Measurements from ENCODE around the gene CELF2. TPM values are rescaled to one million over a fixed set of nuclear protein-coding genes. Genes with fewer than 3 reads are reported as not detected.

The CELF2 gene
- total RNA-seq, 3 donors from 2014 or later: 40.0 to 178 (median 45.6) TPM

DNA sequence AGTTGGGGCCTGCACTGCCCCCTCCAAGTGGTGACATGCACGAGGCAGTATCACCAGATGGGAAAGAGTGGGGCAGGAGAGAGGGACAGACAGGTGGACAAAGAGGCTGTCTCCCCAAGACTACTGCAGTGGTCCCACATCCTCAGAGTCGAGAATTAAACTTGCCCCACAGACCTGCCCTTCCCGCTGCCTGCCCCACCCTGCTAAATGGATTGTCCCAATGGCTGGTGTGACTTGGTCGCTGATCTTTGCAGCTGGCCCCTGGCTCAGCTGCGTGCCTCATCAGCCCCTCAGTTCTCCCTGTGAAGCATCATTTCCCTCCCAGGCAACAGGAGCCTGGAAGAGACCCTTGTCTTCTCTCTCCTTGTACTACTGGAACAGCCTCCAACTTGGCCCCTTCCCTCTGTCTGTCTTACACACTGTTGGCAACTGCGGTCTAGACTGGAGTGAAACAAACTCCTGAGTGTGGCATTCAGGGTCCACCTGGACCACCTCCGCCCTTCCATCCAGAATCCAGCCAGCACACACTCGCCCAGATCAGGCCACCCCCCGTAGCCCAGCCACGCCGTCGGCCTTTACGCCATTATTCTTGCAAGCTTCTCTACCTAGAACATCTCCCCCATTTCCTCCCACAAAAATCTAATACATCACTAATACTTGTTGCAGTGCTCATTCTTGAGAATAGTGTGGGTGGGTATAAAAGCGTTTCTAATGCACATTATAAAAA, 275.1 kb downstream of the CELF2 start:
- no peak overlapping the region for H3K27ac ChIP-seq
- DNase-seq (ENCODE audit: low spot score in 2 of 2): no peak

GRCh38 chr10:11293332-11293731, 275.7 kb downstream of the CELF2 start:
- Histone ChIP-seq H3K4me3 (no peak overlapping the region), H3K27ac (no peak overlapping the region), H3K4me1 (no peaks in the 10 kb centered on the region), H3K9me3 (no peaks in the 10 kb centered on the region), H3K27me3 (no peaks in the 10 kb centered on the region), H3K36me3 (no peaks in the 10 kb centered on the region)
- TF ChIP-seq, protein P1, sequence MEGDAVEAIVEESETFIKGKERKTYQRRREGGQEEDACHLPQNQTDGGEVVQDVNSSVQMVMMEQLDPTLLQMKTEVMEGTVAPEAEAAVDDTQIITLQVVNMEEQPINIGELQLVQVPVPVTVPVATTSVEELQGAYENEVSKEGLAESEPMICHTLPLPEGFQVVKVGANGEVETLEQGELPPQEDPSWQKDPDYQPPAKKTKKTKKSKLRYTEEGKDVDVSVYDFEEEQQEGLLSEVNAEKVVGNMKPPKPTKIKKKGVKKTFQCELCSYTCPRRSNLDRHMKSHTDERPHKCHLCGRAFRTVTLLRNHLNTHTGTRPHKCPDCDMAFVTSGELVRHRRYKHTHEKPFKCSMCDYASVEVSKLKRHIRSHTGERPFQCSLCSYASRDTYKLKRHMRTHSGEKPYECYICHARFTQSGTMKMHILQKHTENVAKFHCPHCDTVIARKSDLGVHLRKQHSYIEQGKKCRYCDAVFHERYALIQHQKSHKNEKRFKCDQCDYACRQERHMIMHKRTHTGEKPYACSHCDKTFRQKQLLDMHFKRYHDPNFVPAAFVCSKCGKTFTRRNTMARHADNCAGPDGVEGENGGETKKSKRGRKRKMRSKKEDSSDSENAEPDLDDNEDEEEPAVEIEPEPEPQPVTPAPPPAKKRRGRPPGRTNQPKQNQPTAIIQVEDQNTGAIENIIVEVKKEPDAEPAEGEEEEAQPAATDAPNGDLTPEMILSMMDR (IDR thresholded peaks at IDR 0.05): no peak
- TF ChIP-seq POLR2A (IDR thresholded peaks at IDR 0.05): no peak
- no peak for TF ChIP-seq POLR2AphosphoS5 (IDR thresholded peaks at IDR 0.05)
- intact Hi-C loops (cut with DNase I; ENCODE audit: low total_unique reads): loop anchor here (5.0 kb wide), 1 partner anchor 649 kb away; no protein-coding TSS in a partner anchor
- no peak for DNase-seq (ENCODE audit: low spot score in 2 of 2)

More for the DNA sequence above, 275.1 kb downstream of the CELF2 start:
- intact Hi-C loops (cut with DNase I; ENCODE audit: low total_unique reads): loop anchor here (5.0 kb wide), 1 partner anchor 650 kb away; no protein-coding TSS in a partner anchor
- TF ChIP-seq POLR2A (IDR thresholded peaks at IDR 0.05): no peak
- TF ChIP-seq, protein P1 (IDR thresholded peaks at IDR 0.05): no peak
- TF ChIP-seq POLR2AphosphoS5 (IDR thresholded peaks at IDR 0.05): no peak
- Histone ChIP-seq H3K4me3 (no peak overlapping the region), H3K36me3 (no peaks in the 10 kb centered on the region), H3K4me1 (no peaks in the 10 kb centered on the region), H3K27me3 (no peaks in the 10 kb centered on the region), H3K9me3 (no peaks in the 10 kb centered on the region)

DNA sequence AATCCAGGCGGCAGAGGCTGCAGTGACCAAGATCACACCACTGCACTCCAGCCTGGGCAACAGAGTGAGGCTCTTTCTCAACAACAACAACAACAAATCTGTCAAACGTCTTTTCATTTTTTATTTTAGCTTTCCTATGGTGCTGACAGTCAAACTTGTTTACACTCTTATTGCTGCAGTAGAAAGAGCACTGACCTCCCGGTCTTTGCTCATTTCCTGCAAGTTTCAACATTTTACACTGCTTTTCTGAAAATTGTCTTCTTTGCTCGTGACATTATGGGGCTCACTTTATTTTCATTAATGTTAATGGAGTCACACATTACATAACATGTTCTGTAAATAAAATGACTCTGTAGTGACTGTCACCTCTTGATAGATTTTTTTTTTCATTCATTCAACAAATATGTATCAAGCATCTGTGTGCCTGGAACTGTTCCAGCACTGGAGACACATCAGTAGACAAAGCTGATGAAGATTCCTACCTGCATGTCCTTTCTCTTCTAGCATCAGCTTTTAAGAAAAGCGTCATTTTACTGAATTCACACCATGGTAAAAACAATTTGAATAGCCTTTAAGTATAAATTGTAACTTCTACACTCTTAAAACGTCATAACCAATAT, 277.3 kb downstream of the CELF2 start:
- Histone ChIP-seq H3K9me3 (no peaks in the 10 kb centered on the region), H3K36me3 (no peaks in the 10 kb centered on the region), H3K27ac (no peak overlapping the region), H3K4me1 (no peaks in the 10 kb centered on the region), H3K4me3 (no peak overlapping the region), H3K27me3 (no peaks in the 10 kb centered on the region)
- intact Hi-C loops (cut with DNase I; ENCODE audit: low total_unique reads): loop anchor here (5.0 kb wide), 1 partner anchor 647 kb away; no protein-coding TSS in a partner anchor
- no peak for DNase-seq (ENCODE audit: low spot score in 2 of 2)
- no peak for TF ChIP-seq POLR2A (IDR thresholded peaks at IDR 0.05)
- TF ChIP-seq, protein P1 (IDR thresholded peaks at IDR 0.05): no peak
- TF ChIP-seq POLR2AphosphoS5 (IDR thresholded peaks at IDR 0.05): no peak

- no peak overlapping the region for H3K4me3 ChIP-seq
- no peaks in the 10 kb centered on the region for H3K27me3 ChIP-seq
- no peaks in the 10 kb centered on the region for H3K36me3 ChIP-seq
- TF ChIP-seq POLR2A (IDR thresholded peaks at IDR 0.05): no peak
- TF ChIP-seq, protein P1 (IDR thresholded peaks at IDR 0.05): no peak
- no peaks in the 10 kb centered on the region for H3K9me3 ChIP-seq
- intact Hi-C loops (cut with DNase I; ENCODE audit: low total_unique reads): no loop called here
- no peak for DNase-seq (ENCODE audit: low spot score in 2 of 2)
- no peak overlapping the region for H3K27ac ChIP-seq
- H3K4me1 ChIP-seq: no peaks in the 10 kb centered on the region
Observed at GRCh38 chr10:11295492-11295891, 277.8 kb downstream of the CELF2 start.

DNA sequence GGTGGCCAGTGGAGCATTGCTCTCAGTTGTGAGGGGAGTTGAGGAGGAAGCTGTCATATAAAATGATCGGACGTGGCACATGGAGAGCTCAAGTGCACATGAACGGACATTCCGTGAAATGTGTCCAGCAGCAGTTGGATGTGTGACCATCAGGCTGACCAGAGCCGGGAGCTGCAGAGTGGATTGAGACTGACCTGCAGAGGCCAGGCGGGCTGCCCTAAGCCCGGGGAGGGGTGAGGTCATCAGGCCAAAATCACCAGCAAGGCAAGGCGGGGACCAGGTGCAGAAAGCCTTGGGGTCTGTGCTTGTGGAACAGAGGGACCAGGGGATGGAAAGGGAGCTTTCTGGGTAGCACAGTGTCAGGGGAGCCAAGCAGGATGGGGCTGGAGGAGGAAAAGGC, 279.5 kb downstream of the CELF2 start:
- DNase-seq (ENCODE audit: low spot score in 2 of 2): no peak
- H3K4me3 ChIP-seq: no peak overlapping the region
- no peaks in the 10 kb centered on the region for H3K27me3 ChIP-seq
- intact Hi-C loops (cut with DNase I; ENCODE audit: low total_unique reads): no loop called here
- H3K36me3 ChIP-seq: no peaks in the 10 kb centered on the region
- H3K27ac ChIP-seq: no peak overlapping the region
- H3K4me1 ChIP-seq: no peaks in the 10 kb centered on the region
- TF ChIP-seq POLR2AphosphoS5 (IDR thresholded peaks at IDR 0.05) (no peak), POLR2A (IDR thresholded peaks at IDR 0.05) (no peak)
- TF ChIP-seq, protein P1 (IDR thresholded peaks at IDR 0.05): no peak
- H3K9me3 ChIP-seq: no peaks in the 10 kb centered on the region
